HG02678 (cell line): ENCODE data around the gene MAP3K9.
"Not testable (repeated sequence)": the region's sequence is repeated elsewhere in the genome, so short reads cannot be mapped to it uniquely, and the experiment has no call there.

Source experiments
- ATAC-seq: cut with Tn5 transposase; IDR thresholded peaks from one replicate; pipeline ENCODE4 v1.9.1; 2021; ENCODE audit warnings: mild to moderate bottlenecking, moderate library complexity; ENCODE audit not compliant: unreplicated experiment

The MAP3K9 gene

GRCh38 chr14:70726651-70727375 lies 82.5 kb downstream of the MAP3K9 start:
- no peak for ATAC-seq

DNA sequence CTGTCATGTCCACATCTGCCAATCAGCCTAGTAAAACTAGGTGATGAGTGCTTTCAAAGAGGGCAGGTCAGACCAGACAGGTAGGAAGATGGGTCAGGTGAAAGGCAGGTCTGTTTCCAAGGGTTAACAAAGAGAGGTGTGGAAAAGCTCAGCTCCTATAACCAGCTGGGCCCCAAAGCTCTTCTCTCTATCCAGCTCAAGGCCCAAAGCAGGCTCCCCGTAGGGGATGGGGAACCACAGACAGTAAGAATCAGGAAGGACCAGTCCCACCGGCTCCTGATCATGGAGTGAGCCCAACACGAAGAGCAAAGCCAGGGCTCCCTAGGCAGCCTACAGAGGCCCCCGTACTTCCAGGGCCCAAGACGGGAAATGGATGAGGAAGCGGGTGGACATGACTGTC lies 84.4 kb downstream of the MAP3K9 start:
- no peak for ATAC-seq

DNA sequence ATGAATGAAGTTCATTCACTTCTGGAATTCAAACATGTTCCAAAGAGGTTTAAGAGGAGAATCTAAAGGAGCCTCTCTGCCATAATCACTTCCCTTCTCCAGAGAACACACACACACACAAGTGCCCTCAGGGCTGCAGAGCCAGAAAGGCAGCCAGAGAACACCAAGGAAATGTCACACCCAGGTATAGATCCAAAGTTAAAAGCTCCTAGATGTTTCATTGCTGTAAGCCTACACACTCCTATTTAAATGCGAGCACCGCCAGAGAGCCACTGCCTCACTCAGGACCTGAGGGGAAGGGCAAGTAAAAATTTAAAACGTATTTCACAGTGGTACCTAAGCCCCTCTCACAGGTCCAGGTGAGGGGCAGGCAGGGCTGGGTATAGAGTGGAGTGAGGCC lies 85.2 kb downstream of the MAP3K9 start:
- no peak for ATAC-seq

DNA sequence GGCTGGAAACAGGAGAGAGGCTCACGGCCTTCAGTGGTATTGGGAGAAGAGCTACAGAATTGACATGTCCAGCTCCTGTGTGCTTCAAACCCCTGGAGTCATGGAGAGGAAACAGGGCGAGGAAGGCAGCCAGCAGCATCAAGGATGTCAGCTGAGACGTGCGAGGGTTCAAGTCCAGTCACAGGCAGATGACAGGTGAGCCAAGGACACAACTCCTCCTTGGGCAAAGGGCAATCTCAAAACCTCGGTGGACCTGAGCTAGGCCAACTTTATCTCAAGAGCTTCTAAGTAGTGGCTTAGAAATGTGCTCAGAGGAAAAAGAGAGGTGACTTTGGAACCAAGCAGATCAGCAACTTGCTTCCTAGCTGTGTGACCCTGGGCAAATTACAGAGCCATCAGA lies 86.0 kb downstream of the MAP3K9 start:
- ATAC-seq, result no peak

DNA sequence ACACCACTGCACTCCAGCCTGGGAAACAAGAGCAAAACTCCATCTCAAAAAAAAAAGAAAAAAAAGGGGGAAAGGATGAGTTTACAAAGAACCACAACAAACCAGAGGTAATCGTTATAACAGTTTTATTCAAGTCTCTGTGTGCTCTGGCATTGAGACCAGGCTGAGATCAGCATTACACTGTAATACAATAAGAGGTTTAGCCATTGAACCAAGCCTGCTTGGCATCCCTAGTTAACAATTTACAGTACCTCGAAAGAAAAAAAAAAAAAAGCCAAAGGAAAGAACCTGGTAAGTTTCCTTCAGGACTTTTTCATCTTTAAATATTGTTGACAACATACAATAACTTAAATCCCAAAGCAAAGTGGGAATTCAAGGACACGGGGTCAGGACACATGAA lies 86.9 kb downstream of the MAP3K9 start:
- no peak for ATAC-seq

- ATAC-seq, result no peak
Measured at GRCh38 chr14:70721542-70721941, 87.8 kb downstream of the MAP3K9 start.

DNA sequence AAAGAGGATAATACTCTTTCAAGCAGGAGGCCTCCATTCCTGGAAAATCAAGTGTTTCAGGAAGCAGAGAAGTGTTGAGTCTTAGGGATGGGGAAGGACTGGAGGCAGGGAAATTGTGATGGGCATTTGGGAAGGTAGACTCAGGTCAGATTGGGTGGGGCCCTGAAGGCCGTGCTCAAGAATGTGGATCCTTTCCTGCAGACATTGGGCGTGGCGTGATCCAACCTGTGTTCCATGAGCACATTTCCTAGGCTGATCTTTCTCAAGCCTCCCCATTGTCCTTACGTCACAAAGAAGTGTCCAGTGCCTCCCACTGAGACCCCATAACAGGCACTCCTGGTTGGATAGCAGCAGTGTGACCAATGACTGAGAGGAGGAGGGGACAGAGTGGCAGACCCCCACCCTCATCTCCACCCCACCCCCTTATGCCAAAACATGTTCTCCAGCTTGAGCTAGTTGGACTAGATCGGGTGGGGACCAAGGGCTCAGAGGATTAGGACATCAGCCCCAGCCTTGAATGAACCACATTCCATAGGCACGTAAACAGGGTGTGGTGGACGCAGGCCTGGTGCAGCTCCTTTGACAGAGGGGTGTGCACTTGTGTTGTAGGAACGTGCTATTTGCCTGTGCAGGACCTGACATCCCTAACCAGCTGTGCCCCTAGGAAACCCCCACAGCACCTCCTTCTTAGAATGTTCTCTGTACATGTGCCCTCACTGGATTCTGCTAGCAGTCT lies 90.8 kb downstream of the MAP3K9 start:
- ATAC-seq, result no peak

DNA sequence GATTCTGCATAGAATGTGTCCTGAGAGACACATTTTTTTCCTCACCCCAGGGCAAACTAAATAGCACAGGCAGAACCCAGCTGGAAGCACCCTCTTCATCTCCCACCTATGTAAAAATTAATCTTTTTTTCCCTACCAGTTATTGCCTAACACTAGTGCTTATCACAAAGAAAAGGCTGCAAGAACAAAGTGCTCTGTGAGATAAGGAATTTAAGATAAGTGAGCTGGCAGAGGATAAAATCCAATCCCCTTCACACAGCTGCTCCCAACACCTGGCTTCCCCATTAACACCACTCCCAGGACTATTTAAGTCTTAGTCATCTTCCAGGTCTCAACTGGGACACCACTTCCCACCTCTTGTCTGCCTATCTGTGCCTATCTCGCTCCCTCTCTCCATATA lies 92.4 kb downstream of the MAP3K9 start:
- no peak for ATAC-seq

DNA sequence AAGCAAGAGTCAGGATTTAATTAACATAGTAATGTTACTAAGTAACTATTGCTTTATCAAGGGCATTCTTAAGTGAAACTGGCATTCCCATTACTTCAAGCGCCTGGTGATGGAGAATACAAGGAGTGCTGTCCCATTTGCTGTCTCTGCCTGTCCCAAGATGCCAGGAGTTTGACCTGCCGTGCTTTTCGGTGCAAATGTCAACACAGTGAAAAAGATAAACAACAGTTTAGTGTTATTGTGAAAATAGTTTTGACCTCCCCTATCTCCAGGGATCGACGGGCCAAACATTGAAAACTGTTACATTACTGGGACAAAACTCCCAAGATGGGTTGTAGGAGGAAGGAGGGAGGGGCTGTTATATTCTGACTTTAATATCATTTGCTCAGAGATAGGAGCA lies 92.8 kb downstream of the MAP3K9 start:
- no peak for ATAC-seq

- no peak for ATAC-seq
Measured at GRCh38 chr14:70714055-70714550, 95.2 kb downstream of the MAP3K9 start.

DNA sequence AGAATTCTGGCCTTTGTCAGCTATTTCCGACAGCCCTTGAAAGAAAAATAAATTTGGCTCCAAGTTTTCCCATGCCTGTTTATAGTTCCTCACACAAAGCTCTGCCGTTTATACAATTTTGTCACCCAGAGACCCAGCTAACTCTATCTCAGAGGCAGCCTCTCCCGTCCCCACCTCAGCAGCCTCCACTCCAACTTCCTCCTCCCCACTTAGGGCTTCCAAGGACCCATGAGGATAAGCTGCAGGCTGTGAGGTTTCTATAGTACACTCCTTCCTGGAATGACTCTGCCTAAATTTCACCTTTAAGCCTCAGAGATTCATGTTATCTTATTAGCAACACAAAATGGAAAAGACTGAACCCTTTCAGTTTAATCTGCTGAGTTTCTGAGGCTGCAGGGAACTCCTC lies 95.8 kb downstream of the MAP3K9 start:
- ATAC-seq, result no peak

GRCh38 chr14:70713096-70713495 lies 96.2 kb downstream of the MAP3K9 start:
- no peak for ATAC-seq

DNA sequence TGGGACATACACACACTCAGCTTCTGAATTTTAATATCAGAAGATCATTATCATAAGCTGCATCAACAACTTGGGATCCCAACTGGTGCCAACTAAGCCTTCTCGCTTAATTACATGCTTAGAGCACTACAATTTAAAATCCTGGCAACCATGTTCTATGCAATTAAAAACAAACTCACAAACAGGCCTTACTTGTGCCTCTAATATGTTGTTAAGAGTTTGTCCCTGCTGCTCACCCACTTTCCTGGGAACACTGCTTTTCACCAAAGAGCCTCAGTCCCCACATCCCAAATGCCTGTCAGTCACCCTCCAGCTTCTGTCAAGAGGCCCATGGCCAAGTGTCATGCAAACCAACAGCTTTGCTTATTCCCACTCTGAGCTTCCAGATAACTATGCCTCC lies 97.9 kb downstream of the MAP3K9 start:
- no peak for ATAC-seq

DNA sequence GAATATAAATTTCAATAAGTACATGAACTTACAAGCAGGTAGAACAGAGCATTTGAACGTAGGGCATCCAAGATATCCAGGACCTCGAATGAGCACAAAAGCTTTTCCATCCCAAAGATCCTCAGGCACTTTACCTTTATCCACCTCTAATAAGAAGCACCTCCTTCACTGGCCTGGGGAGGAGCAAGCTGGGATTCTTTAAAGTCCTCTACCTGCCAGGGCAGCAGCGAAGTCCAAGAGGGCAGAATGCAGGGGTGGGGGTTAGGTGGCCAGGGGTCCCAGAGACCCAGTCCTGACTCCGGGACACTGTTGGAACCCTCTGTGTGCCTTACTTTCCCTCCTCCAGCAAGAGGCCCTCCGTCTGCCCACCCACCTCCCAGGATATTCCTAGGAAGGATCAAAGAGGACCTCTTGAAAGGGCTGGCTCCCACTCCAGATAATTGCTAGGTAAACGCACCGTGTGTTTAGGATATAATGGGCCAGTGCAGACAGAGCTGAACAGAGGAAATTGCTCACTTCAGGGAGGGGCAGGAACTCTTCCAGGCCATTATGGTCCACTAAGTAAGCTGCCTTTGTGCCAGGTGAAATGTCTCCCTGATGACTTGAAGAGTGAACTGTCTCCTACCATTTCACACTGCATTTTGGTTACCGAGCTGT lies 99.5 kb downstream of the MAP3K9 start:
- ATAC-seq, result no peak

GRCh38 chr14:70708717-70709570 lies 100.4 kb downstream of the MAP3K9 start:
- no peak for ATAC-seq

GRCh38 chr14:70707138-70708038 lies 101.9 kb downstream of the MAP3K9 start:
- peak; percentile 91 for ATAC-seq

DNA sequence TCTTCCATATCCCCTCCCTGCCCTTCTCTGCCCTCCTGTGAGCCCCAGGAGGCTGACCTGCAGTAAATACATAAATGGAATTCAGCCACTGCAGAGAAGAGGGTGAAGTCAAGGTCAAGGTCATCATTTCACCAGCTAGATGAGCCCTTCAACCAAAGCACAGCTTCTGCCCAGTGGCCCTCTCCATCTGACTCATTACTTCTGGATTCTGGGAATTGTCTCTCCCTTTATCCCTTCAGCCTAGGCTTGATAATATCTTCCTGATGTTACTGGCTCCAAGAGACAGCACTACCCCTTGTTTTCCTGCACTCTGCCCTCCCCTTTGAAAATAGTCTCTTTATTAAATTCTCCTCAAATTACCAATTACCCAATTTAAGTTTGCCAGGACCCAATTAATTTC lies 103.1 kb downstream of the MAP3K9 start:
- no peak for ATAC-seq

DNA sequence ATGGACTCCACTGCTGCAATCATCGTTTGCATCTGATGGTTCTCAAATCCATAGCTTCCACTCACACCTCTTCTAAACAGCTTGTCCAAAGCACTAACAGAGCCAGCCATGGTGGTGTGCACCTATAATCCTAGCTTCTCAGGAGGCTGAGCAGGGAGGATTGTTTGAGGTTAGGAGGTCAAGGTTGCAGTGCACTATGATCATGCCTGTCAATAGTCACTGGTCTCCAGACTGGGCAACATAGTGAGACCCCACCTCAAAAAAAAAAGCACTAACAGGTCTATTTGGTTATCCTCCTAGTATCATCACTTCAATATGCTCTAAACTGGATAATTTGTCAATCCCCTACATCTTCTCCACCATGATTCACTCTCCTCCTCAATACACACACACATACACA lies 104.4 kb downstream of the MAP3K9 start:
- no peak for ATAC-seq

GRCh38 chr14:70703621-70704168 lies 105.6 kb downstream of the MAP3K9 start:
- ATAC-seq, result not testable (repeated sequence)

GRCh38 chr14:70702161-70702560 lies 107.2 kb downstream of the MAP3K9 start:
- ATAC-seq, result no peak
